CD4-positive, alpha-beta T cell treated with Interleukin-4 for 4 hours (primary cell): Measurements from ENCODE around the gene MAGI2.

Experiments
- DNase-seq: peaks from one replicate; pipeline ENCODE4 v3.0.0-alpha.2; 2020

The MAGI2 gene

DNA sequence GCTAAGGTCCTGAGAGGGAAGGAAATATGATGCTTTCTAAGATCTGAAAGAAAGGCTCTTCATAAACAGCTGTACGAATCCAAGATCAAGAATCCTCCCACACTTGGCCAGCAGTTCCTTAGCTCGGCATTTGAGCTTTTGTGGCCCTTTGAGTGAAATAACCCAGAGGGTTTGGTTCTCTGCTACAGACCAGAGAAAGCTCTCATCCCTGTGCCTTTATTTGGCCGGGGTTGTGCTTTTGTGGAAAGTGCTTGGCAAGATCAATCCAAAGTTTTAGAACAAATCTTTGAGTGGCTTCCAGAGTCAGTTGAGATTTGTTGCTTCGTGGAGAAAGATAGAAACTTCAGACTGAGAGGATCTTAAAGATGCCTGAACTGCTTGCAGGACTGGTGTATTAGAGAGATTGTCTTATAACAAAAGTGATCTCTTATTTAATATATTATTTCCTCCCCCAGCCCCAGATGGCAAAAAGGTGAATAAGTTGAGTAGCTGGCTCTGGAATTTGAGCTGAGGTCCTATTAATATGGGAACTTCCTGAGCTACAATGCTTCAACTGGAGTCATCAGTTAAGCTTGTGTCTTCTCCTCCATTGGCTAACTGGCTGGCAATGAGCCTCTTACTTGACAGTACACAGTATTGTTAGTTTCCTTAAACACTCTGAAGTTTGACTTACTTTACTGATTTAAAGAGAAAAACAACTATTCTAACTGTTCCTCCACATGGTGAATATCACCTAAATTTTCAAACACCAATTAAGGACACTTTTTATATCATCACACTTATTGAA, 687.3 kb downstream of the MAGI2 start:
- no peak for DNase-seq

DNA sequence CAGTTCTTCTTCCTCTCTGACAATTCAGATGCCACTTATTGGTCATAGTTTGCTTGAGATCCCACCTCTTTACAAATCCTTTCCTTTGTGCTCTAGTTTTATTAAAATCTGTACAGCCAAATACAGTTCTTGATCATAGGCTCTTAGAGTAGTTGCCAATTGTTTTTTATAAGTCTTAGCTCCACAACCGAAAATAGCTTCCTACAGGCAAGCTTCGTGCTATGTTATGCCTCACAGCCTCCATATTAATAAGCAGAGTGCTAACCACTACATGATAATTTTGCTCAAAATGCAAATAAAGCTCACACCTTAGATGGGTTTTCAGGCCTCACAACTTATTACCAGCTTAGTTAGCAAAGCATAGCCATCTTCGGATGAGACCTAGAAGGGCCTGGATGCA, 688.9 kb downstream of the MAGI2 start:
- DNase-seq: no peak

GRCh38 chr7:78762625-78763024, 690.8 kb downstream of the MAGI2 start:
- no peak for DNase-seq

DNA sequence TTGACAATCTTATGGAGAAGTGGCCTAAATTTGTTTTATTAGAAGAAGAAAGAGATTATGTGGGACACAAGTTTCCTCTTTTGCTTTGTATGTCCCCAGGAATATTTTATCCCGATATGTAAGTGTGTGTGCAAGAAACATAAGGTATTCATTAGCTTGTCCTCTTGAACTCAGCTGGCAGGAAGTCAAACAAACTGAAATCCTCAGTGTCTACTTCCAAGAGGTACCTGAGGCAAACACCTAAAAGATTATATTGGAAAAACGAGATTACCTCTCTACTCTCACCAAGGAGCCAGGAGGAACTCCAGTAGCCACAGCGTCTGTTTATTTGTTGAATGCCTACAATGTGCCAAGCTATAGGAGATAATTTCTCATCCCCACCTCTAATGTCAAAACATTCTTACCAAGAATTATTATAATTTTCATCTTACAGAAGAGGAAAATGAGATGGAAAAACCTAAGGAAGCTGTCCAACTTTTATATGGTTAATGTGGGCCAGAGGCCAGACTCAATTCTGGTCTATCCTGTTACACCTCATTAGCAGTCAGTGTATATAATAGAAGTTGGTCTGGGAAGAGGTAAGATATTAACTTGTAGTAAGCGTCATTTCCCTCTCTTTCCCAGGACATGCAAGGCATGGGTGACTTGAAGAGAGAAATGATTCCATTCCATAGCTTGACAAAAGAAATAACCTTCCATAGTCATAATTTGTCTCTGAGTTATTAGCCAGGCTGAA, 692.7 kb downstream of the MAGI2 start:
- no peak for DNase-seq

DNA sequence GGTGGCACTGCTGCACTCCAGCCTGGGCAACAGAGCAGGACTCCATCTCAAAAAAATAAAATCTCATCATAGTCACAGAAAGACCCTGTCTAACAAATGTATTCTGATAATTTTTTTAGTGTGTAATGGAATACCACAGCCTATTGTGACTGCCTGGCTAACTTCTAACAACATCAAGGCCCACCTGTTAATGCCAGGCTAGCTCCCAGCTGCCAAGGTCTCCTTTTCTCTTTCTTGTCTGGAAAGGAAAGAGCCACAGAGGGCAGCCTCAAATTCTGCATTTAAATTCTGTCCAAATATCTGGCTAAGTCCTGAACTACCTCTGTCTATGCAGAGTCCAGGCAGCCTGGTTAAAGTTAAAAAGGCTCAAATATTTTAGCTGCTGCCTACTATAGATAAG, 700.9 kb downstream of the MAGI2 start:
- no peak for DNase-seq

- no peak for DNase-seq
Measured at GRCh38 chr7:78751253-78751652, 702.2 kb downstream of the MAGI2 start.

DNA sequence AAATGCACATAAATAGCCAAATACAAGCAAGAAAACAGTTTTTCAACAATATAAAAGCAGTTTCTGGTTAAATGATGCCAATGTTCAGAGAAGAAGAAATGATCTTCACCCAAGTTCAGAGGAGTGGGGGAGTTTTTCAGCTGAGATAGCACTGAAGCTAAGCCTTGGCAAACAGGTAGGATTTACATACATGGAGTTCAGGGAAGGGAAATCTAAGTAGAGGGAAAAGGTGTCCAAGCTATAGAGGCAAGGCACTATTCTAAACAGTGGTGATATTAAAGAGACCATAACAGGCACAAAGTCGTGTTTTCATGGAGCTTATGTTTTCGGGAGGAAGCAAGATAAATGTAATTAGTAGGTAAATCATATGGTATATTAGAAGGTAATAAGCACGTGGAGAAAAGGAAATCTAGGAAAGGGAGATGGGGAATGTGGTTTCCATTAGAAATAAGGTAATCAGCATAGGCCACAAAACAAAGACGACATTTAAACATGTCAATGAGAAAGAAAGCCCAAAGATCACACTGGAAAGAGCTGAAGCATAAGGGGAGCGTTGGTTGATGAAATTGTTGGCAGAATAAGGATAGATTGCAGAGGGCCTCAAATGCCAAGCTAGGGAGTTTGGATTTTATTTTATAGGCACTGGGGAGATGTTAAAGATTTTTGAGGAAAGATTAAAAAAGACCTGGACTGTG, 704.3 kb downstream of the MAGI2 start:
- DNase-seq: no peak

GRCh38 chr7:78747592-78747991, 705.9 kb downstream of the MAGI2 start:
- no peak for DNase-seq

DNA sequence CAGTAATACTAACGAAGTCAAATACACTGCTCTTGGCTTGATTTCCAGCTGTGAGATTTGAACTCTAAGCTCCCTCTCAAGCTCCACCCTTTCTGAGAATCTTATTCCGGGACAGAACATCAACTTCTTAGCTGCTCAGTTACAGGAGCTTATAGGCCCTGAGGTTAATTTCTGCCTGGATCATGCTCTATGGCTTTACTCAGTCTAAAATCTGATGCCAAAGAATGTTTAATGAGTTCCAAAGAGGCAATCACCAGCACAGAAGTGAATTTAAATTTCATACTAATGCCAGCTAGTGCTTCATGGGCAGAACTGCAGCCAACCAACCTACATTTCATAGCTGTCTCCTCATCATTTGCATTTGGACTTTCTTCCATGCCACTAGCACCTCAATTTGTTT, 707.2 kb downstream of the MAGI2 start:
- no peak for DNase-seq

- DNase-seq: no peak
Measured at GRCh38 chr7:78742694-78743093, 710.8 kb downstream of the MAGI2 start.

- no peak for DNase-seq
Measured at GRCh38 chr7:78736548-78736947, 716.9 kb downstream of the MAGI2 start.

DNA sequence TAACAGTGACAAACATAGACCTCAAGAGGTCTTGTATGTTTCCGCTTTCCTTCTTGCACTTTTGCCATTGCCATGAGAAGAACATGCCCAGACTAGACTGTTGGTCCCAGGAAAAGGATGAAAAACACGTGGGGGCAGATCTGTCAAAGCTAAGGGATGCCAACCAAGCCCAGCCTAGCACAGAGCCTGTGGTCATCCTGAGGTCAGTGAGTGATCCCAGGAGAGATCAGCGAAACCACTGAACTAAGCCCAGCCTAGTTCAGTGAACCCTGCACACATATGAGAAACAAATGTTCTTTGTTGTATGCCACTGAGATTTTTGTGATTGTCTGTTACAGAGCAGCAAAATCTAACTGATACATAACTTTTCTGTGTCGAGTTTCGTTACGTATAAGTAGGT, 718.8 kb downstream of the MAGI2 start:
- no peak for DNase-seq

GRCh38 chr7:78720066-78720465, 733.4 kb downstream of the MAGI2 start:
- DNase-seq: no peak

GRCh38 chr7:78718212-78718611, 735.3 kb downstream of the MAGI2 start:
- no peak for DNase-seq

DNA sequence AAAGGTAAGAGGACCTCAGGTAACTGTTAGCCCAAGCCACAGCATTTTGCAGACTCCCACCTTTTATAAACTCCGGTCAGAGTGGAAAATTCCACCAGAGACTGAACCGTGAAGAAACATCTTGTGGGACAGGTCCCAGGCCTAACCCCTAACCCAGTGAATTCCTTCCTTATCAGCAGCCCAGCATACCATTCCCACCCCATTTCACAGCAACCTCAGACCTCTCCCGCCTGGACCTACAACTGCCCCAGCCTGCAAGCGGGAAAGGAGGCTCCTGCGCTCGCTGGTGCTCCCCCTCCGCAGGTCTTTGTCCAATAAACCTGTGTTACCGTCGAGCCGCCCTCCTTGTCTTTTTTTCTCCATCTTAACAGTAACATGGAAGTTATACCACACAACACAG, 736.6 kb downstream of the MAGI2 start:
- no peak for DNase-seq

DNA sequence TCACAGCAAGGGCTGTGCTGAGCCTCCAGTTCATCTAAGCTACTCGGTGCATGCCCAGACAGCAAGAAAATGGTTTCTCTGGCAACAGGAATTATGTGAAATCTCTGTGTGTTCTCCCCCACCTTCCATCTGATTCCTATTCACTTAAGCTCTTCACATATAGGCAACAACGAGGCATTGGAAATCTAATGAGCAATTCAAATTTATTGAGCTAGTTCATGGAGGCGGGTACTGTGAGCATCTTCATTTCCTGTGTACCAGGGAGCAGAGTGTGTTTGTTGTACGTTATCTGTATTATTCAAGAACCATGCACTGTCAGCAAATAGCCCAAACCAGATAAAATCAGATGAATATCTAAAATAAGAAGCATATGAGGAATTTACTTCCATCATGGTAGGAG, 739.1 kb downstream of the MAGI2 start:
- no peak for DNase-seq

DNA sequence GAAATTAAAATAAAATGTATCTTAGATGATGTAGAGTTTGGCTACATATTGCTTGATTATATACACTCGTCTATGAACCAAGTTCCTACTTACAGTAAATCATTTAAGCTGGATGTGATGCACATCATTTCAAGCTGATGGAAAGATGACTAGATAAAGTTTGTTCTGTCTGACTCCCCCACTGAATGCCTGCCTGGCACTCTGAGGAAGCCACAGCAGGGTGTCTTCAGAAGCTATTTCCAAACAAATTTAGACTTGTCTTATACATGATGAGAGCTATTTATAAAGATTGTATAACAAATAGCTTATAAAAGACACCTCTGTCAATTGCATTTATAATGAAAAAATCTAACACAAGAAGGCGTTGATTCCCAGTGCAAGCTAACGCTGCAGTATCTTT, 741.4 kb downstream of the MAGI2 start:
- DNase-seq: no peak

GRCh38 chr7:78709658-78710057, 743.8 kb downstream of the MAGI2 start:
- DNase-seq: no peak

DNA sequence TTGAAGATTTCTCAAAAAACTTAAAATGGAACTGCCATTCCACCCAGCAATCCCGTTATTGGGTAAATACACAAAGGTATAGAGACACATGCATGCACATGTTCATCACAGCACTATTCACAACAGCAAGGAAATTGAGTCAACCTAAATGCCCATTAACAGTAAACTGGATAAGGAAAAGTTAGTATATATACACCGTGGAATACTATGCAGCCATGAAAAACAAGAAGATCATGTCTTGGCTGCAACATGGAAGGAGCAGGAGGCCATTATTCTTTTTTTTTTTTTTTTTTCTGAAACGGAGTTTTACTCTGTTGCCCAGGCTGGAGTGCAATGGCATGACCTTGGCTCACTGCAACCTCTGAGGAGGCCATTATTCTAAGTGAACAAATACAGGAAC, 749.0 kb downstream of the MAGI2 start:
- DNase-seq: no peak

GRCh38 chr7:78703391-78703790, 750.1 kb downstream of the MAGI2 start:
- no peak for DNase-seq

- no peak for DNase-seq
Measured at GRCh38 chr7:78702770-78703169, 750.7 kb downstream of the MAGI2 start.

DNA sequence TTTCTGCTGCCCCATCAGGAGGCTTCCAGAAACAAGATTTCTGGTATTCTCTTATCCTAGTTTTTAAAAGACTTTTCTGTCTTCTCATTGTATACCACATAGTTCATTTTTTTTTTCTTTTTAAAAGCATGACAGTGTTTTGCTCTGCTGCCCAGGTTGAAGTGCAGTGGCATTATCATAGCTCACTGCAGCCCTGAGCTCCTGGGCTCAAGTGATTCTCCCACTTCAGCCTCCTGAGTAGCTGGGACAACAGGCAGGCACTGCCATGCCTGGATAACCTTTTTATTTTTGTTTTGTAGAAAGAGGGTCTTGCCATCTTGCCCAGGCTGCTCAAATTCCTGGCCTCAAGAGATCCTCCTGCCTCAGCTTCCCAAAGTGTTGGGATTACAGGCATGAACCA, 757.6 kb downstream of the MAGI2 start:
- DNase-seq: no peak

- no peak for DNase-seq
Measured at GRCh38 chr7:78691584-78691983, 761.9 kb downstream of the MAGI2 start.

GRCh38 chr7:78690174-78690573, 763.3 kb downstream of the MAGI2 start:
- no peak for DNase-seq
